Measurements from ENCODE around the gene LY6G5B.

LY6G5B gene, protein sequence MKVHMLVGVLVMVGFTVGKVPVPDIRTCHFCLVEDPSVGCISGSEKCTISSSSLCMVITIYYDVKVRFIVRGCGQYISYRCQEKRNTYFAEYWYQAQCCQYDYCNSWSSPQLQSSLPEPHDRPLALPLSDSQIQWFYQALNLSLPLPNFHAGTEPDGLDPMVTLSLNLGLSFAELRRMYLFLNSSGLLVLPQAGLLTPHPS

GRCh38 chr6:31669676-31670075, at the start of gene LY6G5B:
LY6G5B (plus strand) TSS chr6:31669976; CDS start chr6:31670951, 975 bp downstream.
- DNase-seq = no peak

DNA sequence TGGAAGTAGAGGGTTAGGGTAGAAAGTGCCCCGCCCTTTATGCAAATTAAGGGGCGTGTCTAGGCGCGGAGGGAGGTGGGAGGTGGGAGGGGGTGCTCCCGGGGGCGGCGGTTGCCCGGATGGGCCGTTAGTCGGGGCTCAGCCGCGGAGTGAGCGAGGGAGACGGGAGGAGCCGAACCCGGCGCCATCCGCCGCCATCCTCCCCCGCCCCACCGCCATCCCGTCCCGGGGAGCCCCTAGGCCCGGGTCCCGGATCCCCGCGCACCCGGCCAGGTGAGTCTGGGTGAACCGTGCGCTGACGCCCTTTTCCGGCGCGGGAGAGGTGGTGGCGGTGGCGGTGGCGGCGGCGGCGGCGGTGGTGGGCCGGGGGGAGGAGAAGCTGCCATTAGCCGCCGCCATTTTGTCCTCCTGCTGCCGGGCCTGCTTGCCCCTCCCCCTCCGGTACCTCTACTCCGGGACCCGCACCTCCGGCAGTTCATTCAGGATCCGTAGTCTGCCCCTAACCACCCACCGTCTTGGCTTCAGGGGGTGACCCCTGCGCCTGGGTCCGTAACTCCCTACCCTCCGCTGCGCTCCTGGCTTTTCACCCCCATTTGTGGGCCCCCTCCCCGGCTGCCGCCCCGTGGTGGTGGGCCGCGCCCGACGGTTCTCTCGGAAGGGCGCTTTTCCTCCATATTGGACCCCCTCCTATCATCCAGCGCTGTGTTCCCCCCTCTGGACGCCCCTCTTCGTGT, 49.0 kb upstream of the LY6G5B start, which contains the start of gene PRRC2A:
Gene PRRC2A (plus strand): TSS at position 130 of the 734 bp plus-strand sequence. CDS start 2,075 bp downstream, outside the sequence.
- peak; percentile 87 for DNase-seq

GRCh38 chr6:31621320-31621939, 48.3 kb upstream of the LY6G5B start:
- DNase-seq = peak; percentile 31

GRCh38 chr6:31621991-31622390, 47.8 kb upstream of the LY6G5B start:
- no peak for DNase-seq

DNA sequence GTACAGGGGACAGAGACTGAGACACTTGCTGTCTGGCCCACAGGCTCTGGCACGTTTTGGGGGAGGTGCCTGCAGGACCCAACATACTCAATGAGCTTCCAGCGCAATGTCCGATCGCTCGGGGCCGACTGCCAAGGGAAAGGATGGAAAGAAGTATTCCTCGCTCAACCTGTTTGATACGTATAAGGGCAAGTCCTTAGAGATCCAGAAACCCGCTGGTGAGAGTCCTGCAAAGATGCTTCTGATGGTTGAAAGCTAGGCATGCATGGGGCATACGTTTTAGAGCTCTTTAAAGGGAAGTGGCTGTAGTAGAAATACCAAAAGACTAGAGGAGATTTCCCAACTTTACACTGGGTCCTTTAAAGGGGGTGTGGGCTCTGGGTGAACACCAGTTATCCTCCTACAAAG, 47.1 kb upstream of the LY6G5B start:
- no peak for DNase-seq

GRCh38 chr6:31624070-31624469, 45.7 kb upstream of the LY6G5B start:
- DNase-seq = no peak

GRCh38 chr6:31626952-31627351, 42.8 kb upstream of the LY6G5B start:
- DNase-seq = no peak

DNA sequence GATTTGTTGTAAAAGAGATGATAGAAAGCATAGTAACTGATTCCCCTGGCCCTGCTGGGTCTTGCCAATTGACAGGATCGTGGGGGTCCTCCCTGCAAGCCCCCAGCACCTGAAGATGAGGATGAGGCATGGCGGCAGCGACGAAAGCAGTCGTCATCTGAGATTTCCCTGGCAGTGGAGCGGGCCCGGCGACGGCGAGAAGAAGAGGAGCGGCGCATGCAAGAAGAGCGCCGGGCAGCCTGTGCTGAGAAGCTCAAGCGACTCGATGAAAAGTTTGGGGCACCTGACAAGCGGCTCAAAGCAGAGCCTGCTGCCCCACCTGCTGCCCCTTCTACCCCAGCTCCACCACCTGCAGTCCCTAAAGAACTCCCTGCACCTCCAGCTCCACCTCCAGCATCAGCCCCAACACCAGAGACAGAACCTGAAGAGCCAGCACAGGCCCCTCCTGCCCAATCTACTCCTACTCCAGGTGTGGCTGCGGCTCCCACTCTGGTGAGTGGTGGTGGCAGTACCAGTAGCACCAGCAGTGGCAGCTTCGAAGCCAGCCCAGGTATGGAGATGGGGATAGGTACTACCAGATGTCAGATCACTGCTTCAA, 42.0 kb upstream of the LY6G5B start:
- DNase-seq = no peak

GRCh38 chr6:31629014-31629413, 40.8 kb upstream of the LY6G5B start:
- no peak for DNase-seq

- no peak for DNase-seq
These were observed 39.4 kb upstream of the LY6G5B start for GRCh38 chr6:31630177-31630934.

DNA sequence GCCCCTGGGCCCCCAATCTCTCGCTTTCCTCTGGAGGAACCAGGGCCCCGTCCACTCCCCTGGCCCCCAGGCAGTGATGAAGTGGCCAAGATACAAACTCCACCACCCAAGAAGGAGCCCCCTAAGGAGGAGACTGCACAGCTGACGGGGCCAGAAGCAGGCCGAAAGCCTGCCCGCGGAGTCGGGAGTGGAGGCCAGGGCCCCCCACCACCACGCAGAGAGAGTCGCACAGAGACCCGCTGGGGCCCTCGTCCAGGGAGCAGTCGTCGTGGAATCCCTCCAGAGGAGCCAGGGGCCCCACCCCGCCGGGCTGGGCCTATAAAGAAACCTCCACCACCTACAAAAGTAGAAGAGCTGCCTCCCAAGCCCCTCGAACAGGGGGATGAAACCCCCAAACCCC, 38.6 kb upstream of the LY6G5B start:
- no peak for DNase-seq

DNA sequence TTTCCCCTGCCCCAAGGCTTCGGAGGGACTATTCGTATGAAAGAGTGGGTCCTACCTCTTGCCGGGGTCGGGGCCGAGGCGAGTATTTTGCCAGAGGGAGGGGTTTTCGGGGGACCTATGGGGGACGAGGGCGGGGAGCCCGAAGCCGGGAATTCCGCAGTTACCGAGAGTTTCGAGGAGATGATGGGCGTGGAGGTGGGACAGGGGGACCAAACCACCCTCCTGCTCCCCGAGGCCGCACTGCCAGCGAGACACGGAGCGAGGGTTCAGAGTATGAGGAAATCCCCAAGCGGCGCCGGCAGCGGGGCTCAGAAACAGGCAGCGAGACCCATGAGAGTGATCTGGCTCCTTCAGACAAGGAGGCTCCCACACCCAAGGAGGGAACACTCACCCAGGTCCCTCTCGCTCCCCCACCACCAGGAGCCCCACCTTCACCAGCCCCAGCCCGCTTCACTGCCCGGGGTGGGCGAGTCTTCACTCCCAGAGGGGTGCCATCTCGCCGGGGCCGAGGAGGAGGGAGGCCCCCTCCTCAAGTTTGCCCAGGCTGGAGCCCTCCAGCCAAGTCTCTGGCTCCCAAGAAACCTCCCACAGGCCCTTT, 38.0 kb upstream of the LY6G5B start:
- no peak for DNase-seq

GRCh38 chr6:31632279-31632946, 37.4 kb upstream of the LY6G5B start:
- no peak for DNase-seq

- DNase-seq = no peak
These were observed 36.3 kb upstream of the LY6G5B start for GRCh38 chr6:31633447-31633846.

GRCh38 chr6:31634131-31634530, 35.6 kb upstream of the LY6G5B start:
- DNase-seq = no peak

GRCh38 chr6:31634969-31635575, 34.7 kb upstream of the LY6G5B start:
- no peak for DNase-seq

DNA sequence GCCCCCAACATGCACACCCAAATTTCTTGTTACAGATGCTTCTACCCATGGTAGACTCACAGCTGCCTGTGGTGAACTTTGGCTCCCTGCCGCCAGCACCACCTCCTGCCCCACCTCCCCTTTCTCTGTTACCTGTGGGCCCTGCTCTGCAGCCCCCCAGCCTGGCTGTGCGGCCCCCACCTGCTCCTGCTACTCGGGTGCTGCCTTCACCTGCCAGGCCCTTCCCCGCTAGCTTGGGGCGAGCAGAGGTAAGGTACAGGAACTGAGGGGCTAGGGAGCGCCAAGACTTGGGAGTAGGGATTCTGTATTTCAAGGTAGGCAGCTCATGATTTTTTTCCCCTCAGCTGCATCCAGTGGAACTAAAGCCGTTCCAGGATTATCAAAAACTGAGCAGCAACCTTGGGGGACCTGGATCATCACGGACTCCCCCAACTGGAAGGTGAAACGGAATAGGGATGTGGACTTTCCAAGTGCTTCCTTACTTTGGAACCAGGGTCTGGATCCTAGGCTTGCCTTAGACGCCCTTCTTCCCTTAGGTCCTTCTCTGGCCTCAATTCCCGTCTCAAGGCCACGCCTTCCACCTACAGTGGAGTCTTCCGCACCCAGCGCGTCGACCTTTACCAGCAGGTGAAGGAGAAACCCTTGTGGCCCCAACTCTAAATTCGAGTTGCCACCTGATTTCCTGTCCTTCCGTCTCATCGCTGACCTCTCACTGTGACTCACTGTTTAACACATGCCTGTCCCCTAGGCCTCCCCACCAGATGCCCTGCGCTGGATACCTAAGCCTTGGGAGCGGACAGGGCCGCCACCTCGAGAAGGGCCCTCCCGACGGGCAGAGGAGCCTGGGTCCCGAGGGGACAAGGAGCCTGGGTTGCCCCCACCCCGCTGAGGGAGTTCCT, 32.8 kb upstream of the LY6G5B start:
- no peak for DNase-seq

GRCh38 chr6:31639043-31639442, 30.7 kb upstream of the LY6G5B start:
- DNase-seq = no peak

DNA sequence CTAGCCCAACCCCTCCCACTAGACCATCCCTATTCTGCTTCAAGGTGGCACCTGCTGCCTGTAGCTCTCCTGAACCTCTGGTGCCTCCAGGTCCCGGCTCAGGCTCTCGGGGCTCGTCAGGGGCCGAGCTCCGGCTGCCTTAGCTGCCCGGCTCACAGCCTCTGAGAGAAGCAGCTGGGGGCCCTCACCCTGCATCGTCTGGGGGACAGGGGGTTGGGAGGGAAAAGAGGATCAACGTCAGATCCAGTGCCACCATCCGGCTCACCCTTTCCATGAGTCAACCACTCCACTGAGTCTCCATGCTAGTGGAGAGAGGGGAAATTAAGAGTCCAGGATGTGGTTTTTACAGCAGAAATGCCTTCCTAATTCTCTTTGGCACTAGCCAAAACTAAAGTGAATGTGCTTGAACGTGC, 30.3 kb upstream of the LY6G5B start:
- no peak for DNase-seq

- no peak for DNase-seq
These were observed 29.2 kb upstream of the LY6G5B start for GRCh38 chr6:31640612-31641011.
